22Rv1 (cell line): ENCODE results near the gene IP6K1.
"Not testable (repeated sequence)": the region's sequence is repeated elsewhere in the genome, so short reads cannot be mapped to it uniquely, and the experiment has no call there.

Experiments
- H3K27ac ChIP-seq: fragments of 450-650 bp; 2 replicates; pipeline ENCODE4 v1.5.1; 2017
- CTCF ChIP-seq: fragments of 450-650 bp; IDR thresholded peaks from 2 replicates; pipeline ENCODE4 v1.5.1; 2017; ENCODE audit warnings: mild to moderate bottlenecking
- ZFX ChIP-seq: fragments of 450-650 bp; IDR thresholded peaks from 2 replicates; pipeline ENCODE4 v1.6.1; 2017; ENCODE audit warnings: antibody characterized with exemption, borderline replicate concordance

The IP6K1 gene

GRCh38 chr3:49756036-49756435, 30.3 kb downstream of the IP6K1 start:
- no peak for TF ChIP-seq ZFX
- TF ChIP-seq CTCF = no peak
- H3K27ac ChIP-seq = no peak overlapping the region

- no peak overlapping the region for H3K27ac ChIP-seq
- TF ChIP-seq CTCF (no peak), ZFX (no peak)
These were observed 31.8 kb downstream of the IP6K1 start for GRCh38 chr3:49754536-49754935.

- no peak overlapping the region for H3K27ac ChIP-seq
- TF ChIP-seq CTCF = no peak
- TF ChIP-seq ZFX = no peak
These were observed 34.8 kb downstream of the IP6K1 start for GRCh38 chr3:49751501-49751900.

- TF ChIP-seq ZFX (no peak), CTCF (no peak)
- no peak overlapping the region for H3K27ac ChIP-seq
These were observed 36.3 kb downstream of the IP6K1 start for GRCh38 chr3:49750056-49750455.

GRCh38 chr3:49748874-49749273, 37.5 kb downstream of the IP6K1 start:
- not testable (repeated sequence) for H3K27ac ChIP-seq

- TF ChIP-seq CTCF (no peak), ZFX (no peak)
- H3K27ac ChIP-seq = no peak overlapping the region
These were observed 38.4 kb downstream of the IP6K1 start for GRCh38 chr3:49747792-49748480.

GRCh38 chr3:49745986-49746385, 40.4 kb downstream of the IP6K1 start:
- H3K27ac ChIP-seq = no peak overlapping the region

More at GRCh38 chr3:49745986-49746385, 40.4 kb downstream of the IP6K1 start:
- TF ChIP-seq CTCF (no peak), ZFX (no peak)
